Ishikawa (cell line): ENCODE measurements around the gene EML3.

Experiments used
- CEBPB ChIP-seq: IDR thresholded peaks from 2 replicates; pipeline ENCODE4 v1.6.1; 2012
- CREB1 ChIP-seq: IDR thresholded peaks from 2 replicates; pipeline ENCODE4 v1.6.1; 2012; ENCODE audit warnings: low read depth
- EGR1 ChIP-seq: IDR thresholded peaks from 2 replicates; pipeline ENCODE4 v1.6.1; 2012
- EP300 ChIP-seq: IDR thresholded peaks from 2 replicates; pipeline ENCODE4 v1.6.1; 2012; ENCODE audit warnings: borderline replicate concordance
- FOXM1 ChIP-seq: IDR thresholded peaks from 2 replicates; pipeline ENCODE4 v1.6.1; 2012; ENCODE audit warnings: low read depth, borderline replicate concordance
- NFIC ChIP-seq: IDR thresholded peaks from 2 replicates; pipeline ENCODE4 v1.6.1; 2012
- RAD21 ChIP-seq: IDR thresholded peaks from 2 replicates; pipeline ENCODE4 v1.6.1; 2012; ENCODE audit warnings: low read depth
- TAF1 ChIP-seq: IDR thresholded peaks from 2 replicates; pipeline ENCODE4 v1.6.1; 2012; ENCODE audit warnings: low read depth, mild to moderate bottlenecking
- TCF12 ChIP-seq: IDR thresholded peaks from 2 replicates; pipeline ENCODE4 v1.6.1; 2012; ENCODE audit warnings: low read depth
- TEAD4 ChIP-seq: IDR thresholded peaks from 2 replicates; pipeline ENCODE4 v1.6.1; 2012
- USF1 ChIP-seq: IDR thresholded peaks from 2 replicates; pipeline ENCODE4 v1.6.1; 2012
- YY1 ChIP-seq: IDR thresholded peaks from 2 replicates; pipeline ENCODE4 v1.6.1; 2012; ENCODE audit warnings: low read depth
- ZBTB7A ChIP-seq: IDR thresholded peaks from 2 replicates; pipeline ENCODE4 v1.6.1; 2012; ENCODE audit warnings: low read depth
- TF ChIP-seq, protein P1 (sequence below): IDR thresholded peaks from 2 replicates; pipeline ENCODE4 v1.6.1; 2012; ENCODE audit warnings: low read depth, mild to moderate bottlenecking
- TF ChIP-seq, protein P2 (sequence below): IDR thresholded peaks from 2 replicates; pipeline ENCODE4 v1.6.1; 2012

EML3 gene

DNA sequence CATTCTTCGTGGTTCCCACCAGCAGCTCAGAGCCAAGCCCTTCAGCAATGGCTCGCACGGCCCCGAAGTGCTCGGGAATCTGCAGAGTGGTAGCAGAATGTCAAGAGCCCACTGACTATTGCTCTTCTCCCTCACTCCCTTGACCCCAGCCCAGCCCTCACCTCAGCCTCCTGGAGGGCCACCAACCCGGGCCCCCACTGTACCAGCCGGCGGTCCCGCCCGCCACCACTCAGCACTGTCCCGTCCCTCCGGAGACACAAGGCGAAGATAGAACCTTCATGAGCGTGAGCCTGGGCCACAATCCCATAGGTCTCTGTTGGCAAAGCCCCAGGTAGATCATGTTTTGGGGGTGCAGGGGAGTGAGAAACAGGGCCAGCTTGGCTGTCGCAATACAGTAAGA is 6.7 kb downstream of the EML3 start:
- TF ChIP-seq RAD21 (no peak), FOXM1 (no peak), TCF12 (no peak), CREB1 (no peak), CEBPB (no peak), EP300 (no peak)
- TF ChIP-seq, protein P1, sequence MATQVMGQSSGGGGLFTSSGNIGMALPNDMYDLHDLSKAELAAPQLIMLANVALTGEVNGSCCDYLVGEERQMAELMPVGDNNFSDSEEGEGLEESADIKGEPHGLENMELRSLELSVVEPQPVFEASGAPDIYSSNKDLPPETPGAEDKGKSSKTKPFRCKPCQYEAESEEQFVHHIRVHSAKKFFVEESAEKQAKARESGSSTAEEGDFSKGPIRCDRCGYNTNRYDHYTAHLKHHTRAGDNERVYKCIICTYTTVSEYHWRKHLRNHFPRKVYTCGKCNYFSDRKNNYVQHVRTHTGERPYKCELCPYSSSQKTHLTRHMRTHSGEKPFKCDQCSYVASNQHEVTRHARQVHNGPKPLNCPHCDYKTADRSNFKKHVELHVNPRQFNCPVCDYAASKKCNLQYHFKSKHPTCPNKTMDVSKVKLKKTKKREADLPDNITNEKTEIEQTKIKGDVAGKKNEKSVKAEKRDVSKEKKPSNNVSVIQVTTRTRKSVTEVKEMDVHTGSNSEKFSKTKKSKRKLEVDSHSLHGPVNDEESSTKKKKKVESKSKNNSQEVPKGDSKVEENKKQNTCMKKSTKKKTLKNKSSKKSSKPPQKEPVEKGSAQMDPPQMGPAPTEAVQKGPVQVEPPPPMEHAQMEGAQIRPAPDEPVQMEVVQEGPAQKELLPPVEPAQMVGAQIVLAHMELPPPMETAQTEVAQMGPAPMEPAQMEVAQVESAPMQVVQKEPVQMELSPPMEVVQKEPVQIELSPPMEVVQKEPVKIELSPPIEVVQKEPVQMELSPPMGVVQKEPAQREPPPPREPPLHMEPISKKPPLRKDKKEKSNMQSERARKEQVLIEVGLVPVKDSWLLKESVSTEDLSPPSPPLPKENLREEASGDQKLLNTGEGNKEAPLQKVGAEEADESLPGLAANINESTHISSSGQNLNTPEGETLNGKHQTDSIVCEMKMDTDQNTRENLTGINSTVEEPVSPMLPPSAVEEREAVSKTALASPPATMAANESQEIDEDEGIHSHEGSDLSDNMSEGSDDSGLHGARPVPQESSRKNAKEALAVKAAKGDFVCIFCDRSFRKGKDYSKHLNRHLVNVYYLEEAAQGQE, result no peak

GRCh38 chr11:62605467-62605866 is 7.1 kb downstream of the EML3 start:
- TF ChIP-seq EGR1, result no peak
- no peak for TF ChIP-seq YY1
- TF ChIP-seq, protein P1, result no peak
- no peak for TF ChIP-seq CREB1
- no peak for TF ChIP-seq NFIC
- no peak for TF ChIP-seq EP300
- TF ChIP-seq TAF1, result no peak
- TF ChIP-seq TEAD4, result no peak
- no peak for TF ChIP-seq TCF12
- no peak for TF ChIP-seq RAD21
- TF ChIP-seq, protein P2, sequence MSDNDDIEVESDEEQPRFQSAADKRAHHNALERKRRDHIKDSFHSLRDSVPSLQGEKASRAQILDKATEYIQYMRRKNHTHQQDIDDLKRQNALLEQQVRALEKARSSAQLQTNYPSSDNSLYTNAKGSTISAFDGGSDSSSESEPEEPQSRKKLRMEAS, result no peak
- TF ChIP-seq ZBTB7A, result no peak
- TF ChIP-seq FOXM1, result no peak
- TF ChIP-seq USF1, result no peak
- TF ChIP-seq CEBPB, result no peak

DNA sequence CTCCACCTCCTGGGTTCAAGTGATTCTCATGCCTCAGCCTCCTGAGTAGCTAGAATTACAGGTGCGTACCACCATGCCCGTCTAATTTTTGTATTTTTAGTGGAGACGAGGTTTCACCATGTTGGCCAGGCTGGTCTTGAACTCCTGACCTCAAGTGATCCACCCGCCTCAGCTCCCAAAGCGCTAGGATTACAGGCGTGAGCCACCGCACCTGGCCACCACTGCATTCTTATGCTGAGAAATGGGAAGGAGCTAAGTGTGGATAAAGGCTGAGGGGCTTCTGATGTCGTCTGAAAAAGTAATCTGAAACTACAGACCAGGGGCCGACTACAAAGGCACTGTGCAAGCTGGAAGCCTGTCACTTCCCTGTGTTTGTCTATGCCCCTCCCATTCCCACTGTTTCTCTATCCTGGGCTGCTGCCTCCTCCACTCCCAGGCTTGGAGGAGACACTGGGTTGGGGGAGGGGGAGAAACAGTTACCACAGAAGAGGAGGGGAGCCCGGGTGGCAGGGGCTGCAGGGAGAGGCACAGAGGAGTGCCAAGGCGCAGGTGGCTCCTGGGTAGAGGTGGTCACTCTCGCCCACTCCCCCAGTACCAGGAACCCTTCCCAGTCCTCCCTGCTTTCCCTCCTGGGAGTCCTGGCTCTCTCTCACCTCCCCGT is 8.0 kb downstream of the EML3 start:
- TF ChIP-seq TCF12 (no peak), EGR1 (no peak), TAF1 (no peak), ZBTB7A (no peak), CEBPB (no peak), CREB1 (no peak), EP300 (no peak), FOXM1 (no peak), YY1 (no peak), RAD21 (no peak), NFIC (no peak), TEAD4 (no peak), USF1 (no peak)
- TF ChIP-seq, protein P1, result no peak
- TF ChIP-seq, protein P2, result no peak

- TF ChIP-seq EGR1, result no peak
These were observed 8.7 kb downstream of the EML3 start for GRCh38 chr11:62603776-62604299.

- TF ChIP-seq NFIC (no peak), CREB1 (no peak), EP300 (no peak), FOXM1 (no peak), TAF1 (no peak), CEBPB (no peak), TCF12 (no peak), YY1 (no peak)
These were observed 9.5 kb downstream of the EML3 start for GRCh38 chr11:62603072-62603408.
